Peyer's patch (tissue), 4 donors: ENCODE data around the gene NRROS. TPM values are rescaled to one million over a fixed set of nuclear protein-coding genes. Genes with fewer than 3 reads are reported as not detected.

ENCODE experiments used
- DNase-seq, 3 donors: peaks; one replicate each; pipeline ENCODE4 v3.0.0-alpha.2; 2017 to 2019
- H3K27ac ChIP-seq, 4 donors: fragments of 200-600 bp; sonication (generic); one replicate each; pipeline ENCODE4 v1.5.1; 2016 to 2019
- H3K27me3 ChIP-seq, 2 donors: fragments of 200-600 bp; sonication (generic); one replicate each; pipeline ENCODE4 v1.5.1; 2019
- H3K36me3 ChIP-seq, 3 donors: fragments of 200-600 bp; sonication (generic); one replicate each; pipeline ENCODE4 v1.5.1; 2016 to 2019
- H3K4me1 ChIP-seq, 4 donors: fragments of 200-600 bp; sonication (generic); one replicate each; pipeline ENCODE4 v1.5.1; 2016 to 2019
- H3K4me3 ChIP-seq, 4 donors: fragments of 200-600 bp; sonication (generic); 1 replicate in 3 of 4; 2 replicates in 1 of 4; pipeline ENCODE4 v1.5.1; 2016 to 2019; ENCODE audit warnings: mild to moderate bottlenecking in 1 of 4
- H3K9me3 ChIP-seq, 4 donors: fragments of 200-600 bp; sonication (generic); one replicate each; pipeline ENCODE4 v1.5.1; 2016 to 2019; ENCODE audit warnings: mild to moderate bottlenecking in 1 of 4
- CTCF ChIP-seq, 6 experiments: fragments of 450-650 bp in 4 of 6; fragments of 200-600 bp in 2 of 6; sonication (generic) in 1 of 6; IDR thresholded peaks; one replicate each; pipeline ENCODE4 v1.5.1; 2017 to 2019; ENCODE audit warnings: antibody characterized with exemption in 6 of 6, mild to moderate bottlenecking in 3 of 6, moderate library complexity in 1 of 6
- POLR2A ChIP-seq, 2 donors: fragments of 450-650 bp; IDR thresholded peaks; one replicate each; pipeline ENCODE4 v1.5.1; 2017; ENCODE audit warnings: antibody characterized with exemption in 2 of 2, mild to moderate bottlenecking in 2 of 2, moderate library complexity in 2 of 2
- total RNA-seq, 4 donors: library from RNA; depleted of rRNA; stranded (reverse); fragments of >200 nt; gene quantifications; one replicate each; pipeline ENCODE4 v1.1.0, GENCODE V29; 2016

Gene NRROS
- total RNA-seq, 4 donors from 2014 or later, result 0.70 to 10.7 (median 2.8) TPM

- Histone ChIP-seq H3K27me3 (no peaks in the 10 kb centered on the region), H3K9me3 (no peaks in the 10 kb centered on the region), H3K36me3 (no peaks in the 10 kb centered on the region), H3K27ac (no peak overlapping the region), H3K4me1 (no peaks in the 10 kb centered on the region), H3K4me3 (no peak overlapping the region)
- no peak for TF ChIP-seq CTCF (IDR thresholded peaks at IDR 0.05)
- no peak for TF ChIP-seq POLR2A (IDR thresholded peaks at IDR 0.05)
- DNase-seq, result no peak
Measured at GRCh38 chr3:196699749-196700148, 60.3 kb downstream of the NRROS start.

- H3K9me3 ChIP-seq, result no peaks in the 10 kb centered on the region
- H3K27ac ChIP-seq, result no peak overlapping the region
- H3K27me3 ChIP-seq, result no peaks in the 10 kb centered on the region
- no peak for DNase-seq
- H3K4me1 ChIP-seq, result no peaks in the 10 kb centered on the region
- no peak for TF ChIP-seq CTCF (IDR thresholded peaks at IDR 0.05)
- no peaks in the 10 kb centered on the region for H3K36me3 ChIP-seq
- no peak overlapping the region for H3K4me3 ChIP-seq
Measured at GRCh38 chr3:196700801-196701200, 61.3 kb downstream of the NRROS start.

GRCh38 chr3:196706327-196706726, 66.8 kb downstream of the NRROS start:
- DNase-seq, result no peak
- Histone ChIP-seq H3K36me3 (no peaks in the 10 kb centered on the region), H3K9me3 (no peaks in the 10 kb centered on the region), H3K27ac (no peak overlapping the region), H3K4me3 (no peak overlapping the region), H3K4me1 (peaks cover 0 to 4% (median under 1%) of the 10 kb centered on the region in 4 donors), H3K27me3 (no peaks in the 10 kb centered on the region)
- TF ChIP-seq CTCF (IDR thresholded peaks at IDR 0.05), result no peak
- no peak for TF ChIP-seq POLR2A (IDR thresholded peaks at IDR 0.05)

- Histone ChIP-seq H3K36me3 (no peaks in the 10 kb centered on the region), H3K4me1 (peaks cover 0 to 6% (median 2%) of the 10 kb centered on the region in 4 donors), H3K27ac (no peak overlapping the region), H3K4me3 (no peak overlapping the region), H3K27me3 (no peaks in the 10 kb centered on the region), H3K9me3 (no peaks in the 10 kb centered on the region)
- DNase-seq, result no peak
- no peak for TF ChIP-seq POLR2A (IDR thresholded peaks at IDR 0.05)
- no peak for TF ChIP-seq CTCF (IDR thresholded peaks at IDR 0.05)
Measured at GRCh38 chr3:196706731-196707130, 67.2 kb downstream of the NRROS start.

GRCh38 chr3:196707566-196707965, 68.1 kb downstream of the NRROS start:
- Histone ChIP-seq H3K36me3 (no peaks in the 10 kb centered on the region), H3K9me3 (no peaks in the 10 kb centered on the region), H3K27me3 (no peaks in the 10 kb centered on the region), H3K27ac (no peak overlapping the region), H3K4me3 (no peak overlapping the region), H3K4me1 (peaks cover 0 to 6% (median 2%) of the 10 kb centered on the region in 4 donors)
- no peak for TF ChIP-seq POLR2A (IDR thresholded peaks at IDR 0.05)
- TF ChIP-seq CTCF (IDR thresholded peaks at IDR 0.05), result no peak
- no peak for DNase-seq

- no peak overlapping the region for H3K27ac ChIP-seq
- no peaks in the 10 kb centered on the region for H3K27me3 ChIP-seq
- no peak overlapping the region for H3K4me3 ChIP-seq
- no peak for DNase-seq
- peaks cover 0 to 6% (median 2%) of the 10 kb centered on the region in 4 donors for H3K4me1 ChIP-seq
- H3K9me3 ChIP-seq, result no peaks in the 10 kb centered on the region
- no peaks in the 10 kb centered on the region for H3K36me3 ChIP-seq
- TF ChIP-seq POLR2A (IDR thresholded peaks at IDR 0.05), result no peak
- no peak for TF ChIP-seq CTCF (IDR thresholded peaks at IDR 0.05)
Measured at GRCh38 chr3:196708467-196708866, 69.0 kb downstream of the NRROS start.
